HFF-Myc (cell line): ENCODE results near the gene NUBP2.

Experiments
- DNase-seq: peaks from one replicate; pipeline ENCODE4 v3.0.0-alpha.2; 2011; ENCODE audit warnings: low read depth; ENCODE audit errors: extremely low read depth
- H3K4me3 ChIP-seq: replicated peaks from 2 replicates; pipeline ENCODE4 v1.5.1; 2011; ENCODE audit warnings: low read depth, mild to moderate bottlenecking, control low read depth, low read length
- TF ChIP-seq, protein P1 (sequence below): IDR thresholded peaks from 2 replicates; pipeline ENCODE4 v1.5.1; 2012; ENCODE audit warnings: mild to moderate bottlenecking, low read depth, low read length, control low read depth; ENCODE audit errors: missing control alignments

Gene NUBP2

DNA sequence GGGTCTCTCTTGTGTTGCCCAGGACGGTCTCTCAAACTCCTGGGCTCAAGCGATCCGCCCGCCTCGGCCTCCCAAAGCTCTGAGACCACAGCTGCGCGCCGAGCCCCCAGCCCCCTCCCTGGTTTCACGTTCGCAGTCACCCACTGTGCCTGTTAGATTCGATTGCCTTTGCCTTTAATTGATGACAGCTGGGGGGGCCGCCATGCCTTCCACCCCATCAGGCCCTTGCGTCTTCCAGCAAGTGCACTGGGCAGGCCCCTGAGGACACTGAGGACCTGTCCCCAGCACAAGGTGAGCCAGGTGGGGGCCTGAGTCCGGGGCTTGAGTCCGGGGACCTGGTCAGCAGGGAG, 7.5 kb downstream of the NUBP2 start:
- TF ChIP-seq, protein P1, sequence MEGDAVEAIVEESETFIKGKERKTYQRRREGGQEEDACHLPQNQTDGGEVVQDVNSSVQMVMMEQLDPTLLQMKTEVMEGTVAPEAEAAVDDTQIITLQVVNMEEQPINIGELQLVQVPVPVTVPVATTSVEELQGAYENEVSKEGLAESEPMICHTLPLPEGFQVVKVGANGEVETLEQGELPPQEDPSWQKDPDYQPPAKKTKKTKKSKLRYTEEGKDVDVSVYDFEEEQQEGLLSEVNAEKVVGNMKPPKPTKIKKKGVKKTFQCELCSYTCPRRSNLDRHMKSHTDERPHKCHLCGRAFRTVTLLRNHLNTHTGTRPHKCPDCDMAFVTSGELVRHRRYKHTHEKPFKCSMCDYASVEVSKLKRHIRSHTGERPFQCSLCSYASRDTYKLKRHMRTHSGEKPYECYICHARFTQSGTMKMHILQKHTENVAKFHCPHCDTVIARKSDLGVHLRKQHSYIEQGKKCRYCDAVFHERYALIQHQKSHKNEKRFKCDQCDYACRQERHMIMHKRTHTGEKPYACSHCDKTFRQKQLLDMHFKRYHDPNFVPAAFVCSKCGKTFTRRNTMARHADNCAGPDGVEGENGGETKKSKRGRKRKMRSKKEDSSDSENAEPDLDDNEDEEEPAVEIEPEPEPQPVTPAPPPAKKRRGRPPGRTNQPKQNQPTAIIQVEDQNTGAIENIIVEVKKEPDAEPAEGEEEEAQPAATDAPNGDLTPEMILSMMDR = no peak
- no peak overlapping the region for H3K4me3 ChIP-seq
- DNase-seq = no peak

DNA sequence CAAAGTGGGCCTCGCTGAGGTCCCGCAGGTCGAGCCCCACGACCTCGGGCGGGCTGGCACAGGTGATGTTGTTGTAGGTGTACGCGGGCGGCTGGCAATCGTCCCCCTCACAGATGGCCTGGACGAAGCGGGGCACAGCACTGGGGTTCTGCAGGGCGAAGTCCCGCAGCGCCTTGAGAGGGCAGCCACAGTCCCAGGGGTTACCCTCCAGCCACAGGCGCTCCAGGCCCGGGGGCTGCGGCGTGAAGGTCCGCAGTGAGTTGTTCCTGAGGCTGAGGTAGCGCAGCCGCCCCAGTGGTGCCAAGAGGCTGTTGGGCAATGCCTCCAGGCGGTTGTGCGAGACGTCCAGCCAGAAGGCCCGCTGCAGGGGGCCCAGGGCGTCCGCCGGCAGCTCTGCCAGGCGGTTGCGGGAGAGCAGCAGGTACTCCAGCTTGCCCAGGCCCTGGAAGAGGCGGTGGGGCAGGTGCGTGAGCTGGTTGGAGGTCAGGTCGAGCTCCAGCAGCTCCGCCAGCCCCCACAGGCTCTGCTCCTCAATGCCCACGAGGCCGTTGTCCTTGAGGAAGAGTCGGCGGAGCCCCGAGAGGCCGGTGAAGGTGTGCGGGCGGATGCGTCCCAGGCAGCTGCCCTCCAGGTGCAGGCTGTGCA, 8.0 kb downstream of the NUBP2 start:
- no peak overlapping the region for H3K4me3 ChIP-seq
- TF ChIP-seq, protein P1 = no peak
- DNase-seq = no peak

DNA sequence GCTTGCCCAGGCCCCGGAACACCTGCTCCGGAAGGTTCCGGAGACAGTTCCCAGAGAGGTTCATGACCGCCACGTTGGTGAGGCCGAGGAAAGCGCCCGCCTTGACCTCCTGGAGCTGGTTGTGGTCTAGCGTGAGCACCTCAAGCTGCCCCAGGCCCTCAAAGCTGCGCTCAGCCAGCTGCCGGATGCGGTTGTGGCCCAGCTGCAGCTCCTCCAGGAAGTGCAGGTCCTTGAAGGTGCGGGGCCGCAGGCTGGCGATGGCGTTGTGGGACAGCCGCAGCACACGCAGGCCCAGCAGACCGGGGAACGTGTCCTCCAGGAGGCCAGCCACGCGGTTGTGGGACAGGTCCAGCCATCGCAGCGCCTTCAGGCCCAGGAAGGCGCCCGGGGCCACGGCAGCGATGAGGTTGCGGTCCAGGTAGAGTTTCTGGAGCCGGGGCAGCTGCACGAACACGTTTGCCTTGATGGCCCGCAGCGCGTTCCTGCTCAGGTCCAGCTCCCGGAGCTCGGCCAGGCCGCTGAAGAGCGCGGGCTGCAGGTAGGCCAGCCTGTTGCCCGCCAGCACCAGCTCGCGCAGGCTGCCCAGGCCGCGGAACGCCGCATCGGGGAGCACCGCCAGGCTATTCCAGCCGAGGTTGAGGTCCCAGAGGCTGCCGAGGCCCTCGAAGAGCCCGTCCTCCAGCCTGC, 8.6 kb downstream of the NUBP2 start:
- DNase-seq = no peak
- TF ChIP-seq, protein P1 = no peak
- H3K4me3 ChIP-seq = no peak overlapping the region

DNA sequence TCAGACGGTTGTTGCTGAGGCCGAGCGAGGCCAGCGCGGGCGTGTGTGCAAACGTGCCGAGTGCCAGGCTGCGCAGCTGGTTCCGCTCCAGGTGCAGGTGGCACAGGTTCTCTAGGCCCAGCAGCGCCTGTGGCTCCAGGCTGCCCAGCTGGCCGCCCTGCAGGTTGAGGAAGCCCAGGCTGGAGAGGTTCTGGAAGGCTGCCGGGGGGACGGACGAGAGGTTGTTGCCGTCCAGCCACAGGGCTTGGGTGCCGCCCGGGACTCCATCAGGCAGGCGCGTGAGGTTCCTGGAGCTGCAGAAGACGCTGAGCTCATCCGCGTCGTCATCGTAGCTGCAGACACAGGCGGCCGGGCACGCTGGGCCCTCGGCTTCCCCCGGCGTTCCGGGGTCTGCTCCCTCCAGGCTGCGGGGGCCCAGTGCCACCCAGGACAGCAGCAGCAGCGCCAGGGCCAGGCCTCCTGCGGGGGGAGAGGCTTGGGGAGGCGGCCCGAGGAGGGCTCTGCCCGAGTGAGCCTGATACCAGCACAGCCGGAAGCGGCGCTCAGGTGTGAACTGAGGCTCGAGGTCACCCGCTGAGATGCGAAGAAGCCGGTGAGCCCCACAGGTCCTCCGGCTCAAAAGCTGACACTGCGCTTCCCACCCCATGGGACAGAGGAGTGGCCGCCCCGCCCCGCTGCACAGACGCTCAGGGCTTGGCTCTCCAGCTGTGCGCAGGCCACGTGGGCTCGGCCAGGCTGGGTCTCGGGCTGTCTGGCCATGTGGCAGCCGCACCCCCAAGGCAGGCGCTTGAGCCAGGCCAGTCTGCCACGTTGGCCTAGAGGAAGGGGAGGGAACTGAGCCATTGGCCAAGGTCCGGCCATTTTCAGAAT, 9.4 kb downstream of the NUBP2 start:
- TF ChIP-seq, protein P1 = no peak
- H3K4me3 ChIP-seq = no peak overlapping the region
- no peak for DNase-seq

DNA sequence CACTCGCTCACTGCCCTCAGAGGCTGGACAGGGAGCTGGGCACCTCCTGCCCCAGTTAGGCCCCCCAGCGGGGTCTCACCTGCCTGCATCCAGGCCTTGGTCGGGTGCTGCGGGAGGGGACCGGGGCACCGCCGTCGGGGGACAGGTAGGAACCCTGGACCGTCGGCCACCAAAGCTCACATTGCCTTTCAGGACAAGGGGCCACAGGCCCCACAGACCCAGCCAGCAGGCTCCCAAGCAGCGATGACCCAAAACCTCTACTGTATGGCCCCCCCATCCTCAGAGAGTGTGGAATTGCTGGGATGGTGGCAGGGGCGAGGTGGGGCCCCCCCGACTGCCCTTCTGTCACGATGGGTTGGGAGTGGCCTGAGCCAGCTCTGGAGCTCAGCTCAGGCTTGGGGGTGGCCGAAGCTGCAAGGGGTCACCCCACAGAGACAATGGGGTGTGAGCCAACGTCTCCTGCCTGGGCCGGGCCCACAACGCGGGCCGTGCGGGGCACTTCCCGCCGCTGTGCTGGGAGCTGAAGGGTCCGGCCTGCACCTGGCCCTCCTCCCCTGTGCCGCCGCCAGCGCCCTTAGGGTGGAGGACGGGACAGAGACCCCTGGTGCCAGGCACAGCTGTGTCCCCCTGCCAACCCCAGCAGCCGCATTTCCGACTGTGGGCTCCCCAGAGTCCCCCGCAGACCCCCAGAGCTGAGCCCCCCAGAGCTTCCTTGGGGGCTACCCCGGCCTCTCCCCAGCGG, 10.2 kb downstream of the NUBP2 start:
- TF ChIP-seq, protein P1 = no peak
- DNase-seq = no peak
- no peak overlapping the region for H3K4me3 ChIP-seq

DNA sequence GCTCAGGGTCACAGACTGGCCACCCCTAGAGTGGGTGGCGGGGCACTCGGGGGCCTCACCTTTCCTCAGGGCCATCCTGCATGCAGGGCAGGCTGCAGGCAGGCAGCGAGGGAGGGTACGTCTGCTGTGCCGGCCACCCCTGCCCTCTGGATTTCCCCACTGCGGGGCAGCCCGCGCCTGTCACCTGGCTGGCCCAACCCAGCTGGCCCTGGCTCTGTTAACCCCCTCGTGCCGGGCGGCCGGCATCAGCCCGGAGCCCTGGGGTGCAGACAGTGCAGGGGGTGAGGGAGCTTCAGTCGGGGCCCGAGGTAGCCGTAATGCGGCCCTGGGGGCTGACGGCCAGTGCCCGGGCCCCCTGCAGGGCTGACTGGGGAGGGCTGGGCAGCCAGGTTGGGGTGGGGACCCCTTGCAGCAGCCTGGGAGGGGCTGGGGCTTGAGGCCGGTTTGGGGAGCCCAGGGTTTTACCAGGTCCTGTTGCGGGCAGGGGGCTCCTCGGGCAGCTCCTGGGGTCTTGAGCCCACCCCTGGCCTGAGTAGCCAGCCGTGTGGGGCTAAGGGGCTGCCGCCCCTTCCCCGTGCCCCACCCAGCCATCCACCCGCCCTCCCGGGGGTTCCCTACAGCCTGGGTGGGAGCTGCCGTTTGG, 10.9 kb downstream of the NUBP2 start, which contains the start of gene IGFALS:
IGFALS (minus strand) TSS at position 128 of the 643 bp plus-strand sequence; CDS start at position 75, 53 bp downstream.
- TF ChIP-seq, protein P1 = no peak
- no peak for DNase-seq
- H3K4me3 ChIP-seq = no peak within 1 kb of the TSS
